Adrenal gland (tissue), 5 donors: Measurements from ENCODE around the gene PXMP2.

Experiments
- POLR2A ChIP-seq, 2 donors: fragments of 450-650 bp; IDR thresholded peaks; one replicate each; pipeline ENCODE4 v1.6.1; 2017; ENCODE audit warnings: antibody characterized with exemption in 2 of 2, mild to moderate bottlenecking in 2 of 2, moderate library complexity in 1 of 2
- TF ChIP-seq, protein P1 (sequence below), 6 experiments: fragments of 450-650 bp in 4 of 6; fragments of 200-600 bp in 2 of 6; sonication (generic) in 1 of 6; IDR thresholded peaks; 1 replicate in 5 of 6; 2 replicates in 1 of 6; pipeline versions ENCODE4 v1.5.1 to v1.8.0; 2016 to 2021; ENCODE audit warnings: antibody characterized with exemption in 6 of 6, mild to moderate bottlenecking in 2 of 6, moderate library complexity in 1 of 6
- donor health status: DM: no; HTN: no; CAD: no.

DNA sequence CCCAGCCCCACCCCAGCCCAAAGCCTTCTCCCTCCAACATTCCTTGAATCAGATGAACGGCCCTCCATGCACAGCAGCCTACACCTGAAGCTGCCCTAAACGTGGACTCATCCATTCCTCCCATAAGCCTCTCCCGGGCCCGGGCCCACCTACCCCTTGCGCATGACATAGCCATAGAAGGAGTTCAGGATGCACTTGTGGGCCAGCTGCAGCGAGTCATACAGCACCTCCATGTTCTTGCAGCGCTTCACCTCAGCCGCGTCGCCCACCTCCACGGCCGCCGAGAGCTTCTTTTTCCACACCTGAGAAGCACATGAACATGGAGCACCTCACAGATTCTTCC lies 22.3 kb upstream of the PXMP2 start:
- TF ChIP-seq POLR2A (IDR thresholded peaks at IDR 0.05) = no peak
- TF ChIP-seq, protein P1, sequence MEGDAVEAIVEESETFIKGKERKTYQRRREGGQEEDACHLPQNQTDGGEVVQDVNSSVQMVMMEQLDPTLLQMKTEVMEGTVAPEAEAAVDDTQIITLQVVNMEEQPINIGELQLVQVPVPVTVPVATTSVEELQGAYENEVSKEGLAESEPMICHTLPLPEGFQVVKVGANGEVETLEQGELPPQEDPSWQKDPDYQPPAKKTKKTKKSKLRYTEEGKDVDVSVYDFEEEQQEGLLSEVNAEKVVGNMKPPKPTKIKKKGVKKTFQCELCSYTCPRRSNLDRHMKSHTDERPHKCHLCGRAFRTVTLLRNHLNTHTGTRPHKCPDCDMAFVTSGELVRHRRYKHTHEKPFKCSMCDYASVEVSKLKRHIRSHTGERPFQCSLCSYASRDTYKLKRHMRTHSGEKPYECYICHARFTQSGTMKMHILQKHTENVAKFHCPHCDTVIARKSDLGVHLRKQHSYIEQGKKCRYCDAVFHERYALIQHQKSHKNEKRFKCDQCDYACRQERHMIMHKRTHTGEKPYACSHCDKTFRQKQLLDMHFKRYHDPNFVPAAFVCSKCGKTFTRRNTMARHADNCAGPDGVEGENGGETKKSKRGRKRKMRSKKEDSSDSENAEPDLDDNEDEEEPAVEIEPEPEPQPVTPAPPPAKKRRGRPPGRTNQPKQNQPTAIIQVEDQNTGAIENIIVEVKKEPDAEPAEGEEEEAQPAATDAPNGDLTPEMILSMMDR (IDR thresholded peaks at IDR 0.05) = no peak
